ENCODE data around the gene CAMTA1. TPM values are rescaled to one million over a fixed set of nuclear protein-coding genes. Genes with fewer than 3 reads are reported as not detected.

The CAMTA1 gene
- total RNA-seq, 1 donor from 2014 or later = 62.9 TPM

GRCh38 chr1:7298749-7299151 is 513.5 kb downstream of the CAMTA1 start:
- no peak overlapping the region for H3K4me3 ChIP-seq
- DNase-seq (ENCODE audit: extremely low spot score in 2 of 2) = peak in 1 of 2 donors; percentile 52
- intact Hi-C loops (cut with DNase I) = no loop called here
- TF ChIP-seq CTCF (IDR thresholded peaks at IDR 0.05) (no peak), POLR2AphosphoS5 (IDR thresholded peaks at IDR 0.05; ENCODE audit: insufficient read depth in 1 of 2, low read depth in 1 of 2) (no peak)
- H3K27ac ChIP-seq = peak overlapping the region; percentile 80
- no peaks in the 10 kb centered on the region for H3K27me3 ChIP-seq
- no peaks in the 10 kb centered on the region for H3K36me3 ChIP-seq
- H3K9me3 ChIP-seq = no peaks in the 10 kb centered on the region
- H3K4me1 ChIP-seq = peaks cover 4% of the 10 kb centered on the region

GRCh38 chr1:7299329-7299799 is 514.1 kb downstream of the CAMTA1 start:
- H3K4me1 ChIP-seq = peaks cover 4% of the 10 kb centered on the region
- no peaks in the 10 kb centered on the region for H3K36me3 ChIP-seq
- DNase-seq (ENCODE audit: extremely low spot score in 2 of 2) = peak in 1 of 2 donors; percentile 88
- peak overlapping the region; percentile 80 for H3K27ac ChIP-seq
- H3K27me3 ChIP-seq = no peaks in the 10 kb centered on the region
- H3K9me3 ChIP-seq = no peaks in the 10 kb centered on the region
- TF ChIP-seq POLR2AphosphoS5 (IDR thresholded peaks at IDR 0.05; ENCODE audit: insufficient read depth in 1 of 2, low read depth in 1 of 2) (peak in 1 of 2 donors; percentile 58), CTCF (IDR thresholded peaks at IDR 0.05) (no peak), POLR2A (IDR thresholded peaks at IDR 0.05) (no peak)
- intact Hi-C loops (cut with DNase I) = no loop called here
- H3K4me3 ChIP-seq = no peak overlapping the region

- Histone ChIP-seq H3K27me3 (no peaks in the 10 kb centered on the region), H3K27ac (peak overlapping the region; percentile 80), H3K4me3 (no peak overlapping the region), H3K36me3 (no peaks in the 10 kb centered on the region), H3K9me3 (no peaks in the 10 kb centered on the region), H3K4me1 (peaks cover 4% of the 10 kb centered on the region)
- DNase-seq (ENCODE audit: extremely low spot score in 2 of 2) = peak in 1 of 2 donors; percentile 40
- no peak for TF ChIP-seq CTCF (IDR thresholded peaks at IDR 0.05)
- TF ChIP-seq POLR2AphosphoS5 (IDR thresholded peaks at IDR 0.05; ENCODE audit: insufficient read depth in 1 of 2, low read depth in 1 of 2) = no peak
- no peak for TF ChIP-seq POLR2A (IDR thresholded peaks at IDR 0.05)
- intact Hi-C loops (cut with DNase I) = no loop called here
Observed at GRCh38 chr1:7299994-7300393, 514.7 kb downstream of the CAMTA1 start.

- peaks cover 4% of the 10 kb centered on the region for H3K4me1 ChIP-seq
- TF ChIP-seq POLR2A (IDR thresholded peaks at IDR 0.05) = no peak
- no peak for TF ChIP-seq CTCF (IDR thresholded peaks at IDR 0.05)
- no peak for TF ChIP-seq POLR2AphosphoS5 (IDR thresholded peaks at IDR 0.05; ENCODE audit: insufficient read depth in 1 of 2, low read depth in 1 of 2)
Observed at GRCh38 chr1:7300893-7301663, 515.8 kb downstream of the CAMTA1 start.

DNA sequence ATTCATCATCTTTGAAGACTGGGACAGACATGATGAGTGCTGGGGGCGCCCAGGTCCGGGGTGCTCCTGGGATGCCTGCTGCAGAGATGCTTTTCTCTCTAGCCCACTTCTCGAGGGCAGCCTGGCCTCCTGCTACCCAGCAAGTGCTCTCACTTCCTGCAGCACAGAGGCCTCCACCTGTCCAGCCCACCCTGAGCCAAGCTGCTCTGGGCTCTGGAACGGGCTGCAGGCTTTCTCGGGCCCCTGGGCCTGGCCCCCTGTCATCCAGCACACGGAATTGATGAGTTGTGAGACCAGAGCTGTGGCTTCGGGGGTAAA is 516.4 kb downstream of the CAMTA1 start:
- Histone ChIP-seq H3K36me3 (no peaks in the 10 kb centered on the region), H3K27me3 (no peaks in the 10 kb centered on the region), H3K4me1 (peaks cover 4% of the 10 kb centered on the region), H3K27ac (no peak overlapping the region), H3K9me3 (no peaks in the 10 kb centered on the region), H3K4me3 (no peak overlapping the region)
- intact Hi-C loops (cut with DNase I) = no loop called here
- DNase-seq (ENCODE audit: extremely low spot score in 2 of 2) = peak in 1 of 2 donors; percentile 74
- no peak for TF ChIP-seq POLR2A (IDR thresholded peaks at IDR 0.05)
- no peak for TF ChIP-seq CTCF (IDR thresholded peaks at IDR 0.05)
- no peak for TF ChIP-seq POLR2AphosphoS5 (IDR thresholded peaks at IDR 0.05; ENCODE audit: insufficient read depth in 1 of 2, low read depth in 1 of 2)

More at GRCh38 chr1:7300893-7301663, 515.8 kb downstream of the CAMTA1 start:
- Histone ChIP-seq H3K27ac (no peak overlapping the region), H3K4me3 (no peak overlapping the region), H3K9me3 (no peaks in the 10 kb centered on the region), H3K27me3 (no peaks in the 10 kb centered on the region), H3K36me3 (no peaks in the 10 kb centered on the region)
- no peak for DNase-seq (ENCODE audit: extremely low spot score in 2 of 2)
- intact Hi-C loops (cut with DNase I) = no loop called here
